ENCODE data around the gene CFDP1. TPM values are rescaled to one million over a fixed set of nuclear protein-coding genes. Genes with fewer than 3 reads are reported as not detected.
"Not testable (repeated sequence)": the region's sequence is repeated elsewhere in the genome, so short reads cannot be mapped to it uniquely, and the experiment has no call there.

The CFDP1 gene
- total and polyA plus RNA-seq, 2 donors (not counting 1 experiment from before 2014, with no cell fraction given) = 47.9 to 80.0 TPM

DNA sequence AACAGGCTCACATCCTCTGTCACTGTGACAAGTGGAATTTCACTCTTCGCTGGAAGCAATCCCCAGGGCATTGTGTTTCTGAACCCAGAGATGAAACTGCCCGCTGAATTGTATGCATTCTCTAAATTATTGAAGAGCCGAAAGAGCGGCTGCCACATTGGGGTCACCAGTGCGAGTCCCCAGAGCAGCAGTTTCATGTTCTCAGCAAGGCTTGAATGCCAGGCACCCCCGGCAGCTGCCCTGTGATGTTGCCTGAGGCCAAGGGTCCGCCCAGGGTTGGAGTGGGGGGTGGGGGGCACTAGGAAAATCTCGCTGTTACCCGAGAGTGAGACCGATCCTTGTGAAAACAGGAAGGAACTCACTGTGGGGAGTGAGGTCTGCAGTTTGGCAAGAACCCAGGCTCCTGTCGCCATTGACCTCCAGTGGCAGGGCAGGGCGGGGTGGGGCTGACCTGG, 161.2 kb downstream of the CFDP1 start:
- H3K27ac ChIP-seq (ENCODE audit: insufficient read depth, low read length) = peak overlapping the region; percentile 35
- no peak overlapping the region for H3K4me3 ChIP-seq (replicated peaks in 1 of 4; ENCODE audit: control extremely low read depth in 1 of 4, insufficient read depth in 1 of 4, low read depth in 3 of 4, low read length in 4 of 4)
- peak overlapping the region; percentile 16 for H3K4me2 ChIP-seq (ENCODE audit: extremely low read depth, insufficient read depth, low read length)
- H3K4me1 ChIP-seq (ENCODE audit: control insufficient read depth, extremely low read depth, insufficient read depth, low read length) = peaks cover 17% of the 10 kb centered on the region
- H3K9ac ChIP-seq (ENCODE audit: insufficient read depth, low read length) = peak overlapping the region; percentile 41
- no peaks in the 10 kb centered on the region for H4K20me1 ChIP-seq (ENCODE audit: control insufficient read depth, extremely low read depth, insufficient read depth, low read length)
- H3K36me3 ChIP-seq (ENCODE audit: control insufficient read depth, insufficient read depth, low read length) = no peaks in the 10 kb centered on the region
- H2AFZ ChIP-seq (ENCODE audit: low read length) = no peak overlapping the region
- DNase-seq (ENCODE audit: low read depth in 2 of 2) = no peak
- H3K27me3 ChIP-seq (ENCODE audit: control insufficient read depth, insufficient read depth, low read length) = no peaks in the 10 kb centered on the region
- no peaks in the 10 kb centered on the region for H3K9me3 ChIP-seq (ENCODE audit: control insufficient read depth, insufficient read depth, low read depth, low read length)
- H3K79me2 ChIP-seq (ENCODE audit: control insufficient read depth, insufficient read depth, low read length) = no peaks in the 10 kb centered on the region
- TF ChIP-seq, protein P1, sequence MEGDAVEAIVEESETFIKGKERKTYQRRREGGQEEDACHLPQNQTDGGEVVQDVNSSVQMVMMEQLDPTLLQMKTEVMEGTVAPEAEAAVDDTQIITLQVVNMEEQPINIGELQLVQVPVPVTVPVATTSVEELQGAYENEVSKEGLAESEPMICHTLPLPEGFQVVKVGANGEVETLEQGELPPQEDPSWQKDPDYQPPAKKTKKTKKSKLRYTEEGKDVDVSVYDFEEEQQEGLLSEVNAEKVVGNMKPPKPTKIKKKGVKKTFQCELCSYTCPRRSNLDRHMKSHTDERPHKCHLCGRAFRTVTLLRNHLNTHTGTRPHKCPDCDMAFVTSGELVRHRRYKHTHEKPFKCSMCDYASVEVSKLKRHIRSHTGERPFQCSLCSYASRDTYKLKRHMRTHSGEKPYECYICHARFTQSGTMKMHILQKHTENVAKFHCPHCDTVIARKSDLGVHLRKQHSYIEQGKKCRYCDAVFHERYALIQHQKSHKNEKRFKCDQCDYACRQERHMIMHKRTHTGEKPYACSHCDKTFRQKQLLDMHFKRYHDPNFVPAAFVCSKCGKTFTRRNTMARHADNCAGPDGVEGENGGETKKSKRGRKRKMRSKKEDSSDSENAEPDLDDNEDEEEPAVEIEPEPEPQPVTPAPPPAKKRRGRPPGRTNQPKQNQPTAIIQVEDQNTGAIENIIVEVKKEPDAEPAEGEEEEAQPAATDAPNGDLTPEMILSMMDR (conservative IDR thresholded peaks at IDR 0.05 in 1 of 2, IDR thresholded peaks at IDR 0.05 in 1 of 2; ENCODE audit: low read depth in 1 of 2, low read length in 2 of 2) = no peak
- TF ChIP-seq EZH2 (IDR thresholded peaks at IDR 0.05; ENCODE audit: low read length, missing control alignments) = no peak

DNA sequence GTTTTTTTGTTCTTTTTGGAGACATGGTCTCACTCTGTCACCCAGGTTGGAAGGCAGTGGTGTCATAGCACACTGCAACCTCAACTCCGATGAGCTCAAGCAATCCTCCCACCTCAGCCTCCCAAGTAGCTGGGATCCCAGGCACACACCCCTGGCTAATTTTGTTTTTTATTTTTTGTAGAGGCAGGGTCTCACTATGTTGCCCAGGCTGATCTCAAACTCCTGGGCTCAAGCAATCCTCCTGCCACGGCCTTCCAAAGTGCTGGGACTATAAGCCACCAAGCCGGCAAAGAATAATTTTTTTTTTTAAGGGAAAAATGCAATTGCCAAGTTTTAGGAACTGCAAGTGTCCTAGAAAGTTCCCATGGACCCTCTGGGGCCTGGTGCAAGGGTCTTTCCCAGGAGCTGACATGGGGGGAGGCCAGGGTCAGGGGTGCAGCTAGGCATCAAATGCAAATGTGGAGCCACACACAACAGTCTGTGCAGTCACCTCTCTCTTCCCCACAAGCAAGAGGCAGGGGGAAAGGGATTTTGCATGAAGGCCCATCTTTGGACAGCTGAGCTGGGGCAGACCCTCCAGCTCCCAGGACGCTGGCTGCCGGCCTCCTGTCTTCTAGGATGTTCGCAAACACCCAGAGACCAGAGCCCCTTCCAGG, 161.7 kb downstream of the CFDP1 start:
- H3K27ac ChIP-seq (ENCODE audit: insufficient read depth, low read length) = peak overlapping the region; percentile 35
- no peaks in the 10 kb centered on the region for H3K79me2 ChIP-seq (ENCODE audit: control insufficient read depth, insufficient read depth, low read length)
- no peak overlapping the region for H2AFZ ChIP-seq (ENCODE audit: low read length)
- H4K20me1 ChIP-seq (ENCODE audit: control insufficient read depth, extremely low read depth, insufficient read depth, low read length) = no peaks in the 10 kb centered on the region
- no peak for DNase-seq (ENCODE audit: low read depth in 2 of 2)
- no peak overlapping the region for H3K9ac ChIP-seq (ENCODE audit: insufficient read depth, low read length)
- H3K36me3 ChIP-seq (ENCODE audit: control insufficient read depth, insufficient read depth, low read length) = no peaks in the 10 kb centered on the region
- H3K4me2 ChIP-seq (ENCODE audit: extremely low read depth, insufficient read depth, low read length) = no peak overlapping the region
- H3K4me3 ChIP-seq (replicated peaks in 1 of 4; ENCODE audit: control extremely low read depth in 1 of 4, insufficient read depth in 1 of 4, low read depth in 3 of 4, low read length in 4 of 4) = no peak overlapping the region
- peaks cover 17% of the 10 kb centered on the region for H3K4me1 ChIP-seq (ENCODE audit: control insufficient read depth, extremely low read depth, insufficient read depth, low read length)
- TF ChIP-seq, protein P1 (conservative IDR thresholded peaks at IDR 0.05 in 1 of 2, IDR thresholded peaks at IDR 0.05 in 1 of 2; ENCODE audit: low read depth in 1 of 2, low read length in 2 of 2) = no peak
- no peak for TF ChIP-seq EZH2 (IDR thresholded peaks at IDR 0.05; ENCODE audit: low read length, missing control alignments)
- no peaks in the 10 kb centered on the region for H3K9me3 ChIP-seq (ENCODE audit: control insufficient read depth, insufficient read depth, low read depth, low read length)
- H3K27me3 ChIP-seq (ENCODE audit: control insufficient read depth, insufficient read depth, low read length) = no peaks in the 10 kb centered on the region

DNA sequence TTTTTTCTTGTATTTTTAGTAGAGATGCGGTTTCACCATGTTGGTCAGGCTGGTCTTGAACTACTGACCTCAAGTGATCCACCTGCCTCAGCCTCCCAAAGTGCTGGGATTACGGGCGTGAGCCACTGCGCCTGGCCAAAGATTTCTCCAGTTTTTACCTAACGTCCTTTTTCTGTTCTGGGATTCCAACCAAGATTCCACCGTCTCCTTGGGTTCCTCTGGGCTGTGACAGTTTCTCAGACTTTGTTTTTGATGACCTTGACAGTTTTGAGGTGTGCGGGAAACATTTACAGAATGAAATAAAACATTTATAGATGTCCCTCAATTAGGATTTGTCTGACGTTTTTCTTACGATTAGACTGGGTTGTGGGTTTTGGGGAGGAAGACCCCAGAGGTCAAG, 163.9 kb downstream of the CFDP1 start:
- H3K27ac ChIP-seq (ENCODE audit: insufficient read depth, low read length); H3K36me3 ChIP-seq (ENCODE audit: control insufficient read depth, insufficient read depth, low read length); H3K9me3 ChIP-seq (ENCODE audit: control insufficient read depth, insufficient read depth, low read depth, low read length); H3K4me2 ChIP-seq (ENCODE audit: extremely low read depth, insufficient read depth, low read length); DNase-seq (ENCODE audit: low read depth in 2 of 2); H3K4me3 ChIP-seq (replicated peaks in 1 of 4; ENCODE audit: control extremely low read depth in 1 of 4, insufficient read depth in 1 of 4, low read depth in 3 of 4, low read length in 4 of 4); H2AFZ ChIP-seq (ENCODE audit: low read length); H4K20me1 ChIP-seq (ENCODE audit: control insufficient read depth, extremely low read depth, insufficient read depth, low read length); H3K27me3 ChIP-seq (ENCODE audit: control insufficient read depth, insufficient read depth, low read length); H3K9ac ChIP-seq (ENCODE audit: insufficient read depth, low read length): not testable (repeated sequence)
- Histone ChIP-seq H3K4me1 (ENCODE audit: control insufficient read depth, extremely low read depth, insufficient read depth, low read length) (peaks cover 21% of the 10 kb centered on the region), H3K79me2 (ENCODE audit: control insufficient read depth, insufficient read depth, low read length) (peaks cover 13% of the 10 kb centered on the region)

Measured in fibroblast of lung (primary cell).